GM21529 (cell line): ENCODE results near the gene OAF.
"Not testable (repeated sequence)": the region's sequence is repeated elsewhere in the genome, so short reads cannot be mapped to it uniquely, and the experiment has no call there.

Experiments
- ATAC-seq: cut with Tn5 transposase; IDR thresholded peaks from one replicate; pipeline ENCODE4 v1.9.1; 2021; ENCODE audit not compliant: unreplicated experiment

Gene OAF

GRCh38 chr11:120240866-120241265, 30.0 kb downstream of the OAF start:
- ATAC-seq = no peak

- no peak for ATAC-seq
Measured at GRCh38 chr11:120241277-120241676, 30.4 kb downstream of the OAF start.

- ATAC-seq = no peak
Measured at GRCh38 chr11:120243221-120243620, 32.4 kb downstream of the OAF start.

- ATAC-seq = no peak
Measured at GRCh38 chr11:120244476-120245365, 33.9 kb downstream of the OAF start.

- no peak for ATAC-seq
Measured at GRCh38 chr11:120245434-120245833, 34.6 kb downstream of the OAF start.

- ATAC-seq = peak; percentile 77
Measured at GRCh38 chr11:120248551-120249278, 37.9 kb downstream of the OAF start.

- ATAC-seq = no peak
Measured at GRCh38 chr11:120249279-120250262, 38.7 kb downstream of the OAF start.

GRCh38 chr11:120253377-120253776, 42.5 kb downstream of the OAF start:
- ATAC-seq = not testable (repeated sequence)

- ATAC-seq = no peak
Measured at GRCh38 chr11:120254788-120255518, 44.1 kb downstream of the OAF start.

- ATAC-seq = no peak
Measured at GRCh38 chr11:120255519-120255866, 44.7 kb downstream of the OAF start.

GRCh38 chr11:120256178-120256577, 45.3 kb downstream of the OAF start:
- ATAC-seq = no peak

GRCh38 chr11:120256779-120257178, 45.9 kb downstream of the OAF start:
- ATAC-seq = no peak

GRCh38 chr11:120257346-120257745, 46.5 kb downstream of the OAF start:
- ATAC-seq = no peak

GRCh38 chr11:120258661-120259060, 47.8 kb downstream of the OAF start:
- ATAC-seq = no peak

- ATAC-seq = no peak
Measured at GRCh38 chr11:120259241-120259640, 48.4 kb downstream of the OAF start.

- no peak for ATAC-seq
Measured at GRCh38 chr11:120259988-120260565, 49.2 kb downstream of the OAF start.

- ATAC-seq = no peak
Measured at GRCh38 chr11:120260616-120261015, 49.8 kb downstream of the OAF start.

- no peak for ATAC-seq
Measured at GRCh38 chr11:120261321-120261720, 50.5 kb downstream of the OAF start.

GRCh38 chr11:120261931-120262330, 51.1 kb downstream of the OAF start:
- ATAC-seq = no peak

GRCh38 chr11:120267319-120267718, 56.5 kb downstream of the OAF start:
- no peak for ATAC-seq
